A673 (cell line): ENCODE data around the gene CGB2. TPM values are rescaled to one million over a fixed set of nuclear protein-coding genes. Genes with fewer than 3 reads are reported as not detected.
"Not testable (repeated sequence)": the region's sequence is repeated elsewhere in the genome, so short reads cannot be mapped to it uniquely, and the experiment has no call there.

Experiments
- BruUV-seq: library from RNA; stranded (reverse); fragments of 400-500 nt; replicated peaks from 2 replicates; lab custom pipeline; 2021; lab: Mats Ljungman, UMichigan
- CTCF ChIA-PET: fragments of 300-600 bp; sonication (Branson Sonifier 250); formaldehyde crosslinking; loops from one replicate; lab custom pipeline; 2022; ENCODE audit warnings: antibody characterized with exemption; lab: Charles Lee
- POLR2A ChIA-PET: fragments of 300-600 bp; sonication (Branson Sonifier 250); formaldehyde crosslinking; loops from one replicate; lab custom pipeline; 2022; ENCODE audit warnings: antibody characterized with exemption; ENCODE audit not compliant: low non-redundant PET; lab: Charles Lee
- DNase-seq: peaks from one replicate; pipeline ENCODE4 v3.0.0-alpha.2; 2015; ENCODE audit warnings: low spot score
- H3K27ac ChIP-seq: fragments of 200-600 bp; sonication (generic); 2 replicates; pipeline ENCODE4 v1.5.1; 2016; ENCODE audit warnings: mixed run types, low read depth, mild to moderate bottlenecking, mixed read lengths, antibody characterized with exemption, low read length; ENCODE audit not compliant: poor library complexity, severe bottlenecking
- H3K27me3 ChIP-seq: fragments of 200-600 bp; sonication (generic); replicated peaks from 2 replicates; pipeline ENCODE4 v1.6.1; 2017; ENCODE audit warnings: mixed run types, low read depth, mild to moderate bottlenecking, mixed read lengths, antibody characterized with exemption, low read length; ENCODE audit not compliant: insufficient read depth, poor library complexity
- H3K36me3 ChIP-seq: fragments of 200-600 bp; sonication (generic); 2 replicates; pipeline ENCODE4 v1.6.1; 2016; ENCODE audit warnings: mixed run types, mild to moderate bottlenecking, mixed read lengths, antibody characterized with exemption, low read length; ENCODE audit not compliant: insufficient read depth, poor library complexity, severe bottlenecking
- H3K4me1 ChIP-seq: fragments of 200-600 bp; sonication (generic); 2 replicates; pipeline ENCODE4 v1.6.1; 2017; ENCODE audit warnings: mixed run types, mild to moderate bottlenecking, mixed read lengths, antibody characterized with exemption, low read length; ENCODE audit not compliant: insufficient read depth, poor library complexity, severe bottlenecking
- H3K4me3 ChIP-seq: fragments of 200-600 bp; sonication (generic); 2 replicates; pipeline ENCODE4 v1.5.1; 2016; ENCODE audit warnings: low read depth, mixed run types, mild to moderate bottlenecking, mixed read lengths, low read length; ENCODE audit not compliant: poor library complexity, severe bottlenecking
- H3K9me3 ChIP-seq: fragments of 200-600 bp; sonication (generic); 2 replicates; pipeline ENCODE4 v1.6.1; 2016; ENCODE audit warnings: mixed run types, low read depth, mild to moderate bottlenecking, mixed read lengths, antibody characterized with exemption, low read length; ENCODE audit not compliant: poor library complexity, severe bottlenecking
- EZH2 ChIP-seq: fragments of 200-600 bp; sonication (generic); IDR thresholded peaks from 2 replicates; pipeline ENCODE4 v1.6.1; 2017; ENCODE audit warnings: borderline replicate concordance, low read depth, mild to moderate bottlenecking, mixed read lengths, antibody characterized with exemption, low read length; ENCODE audit not compliant: poor library complexity, severe bottlenecking
- intact Hi-C: fragments of 100-400 bp; cut with micrococcal nuclease; formaldehyde crosslinking; loops from one replicate; pipeline ENCODE4 v1.10.0; 2022; ENCODE audit not compliant: unreplicated experiment
- total RNA-seq: library from RNA; stranded (reverse); gene quantifications from 2 replicates; pipeline ENCODE4 v1.2.3, GENCODE V29; 2021
- TF ChIP-seq, protein P1 (sequence below): fragments of 300-800, 200-600 bp; sonication (generic); conservative IDR thresholded peaks from 2 replicates; pipeline ENCODE4 v1.5.1; 2017; ENCODE audit warnings: low read depth, mild to moderate bottlenecking, antibody characterized with exemption, low read length, moderate library complexity, mixed read lengths

CGB2 gene
- total RNA-seq, 1 experiment from 2014 or later = not detected

DNA sequence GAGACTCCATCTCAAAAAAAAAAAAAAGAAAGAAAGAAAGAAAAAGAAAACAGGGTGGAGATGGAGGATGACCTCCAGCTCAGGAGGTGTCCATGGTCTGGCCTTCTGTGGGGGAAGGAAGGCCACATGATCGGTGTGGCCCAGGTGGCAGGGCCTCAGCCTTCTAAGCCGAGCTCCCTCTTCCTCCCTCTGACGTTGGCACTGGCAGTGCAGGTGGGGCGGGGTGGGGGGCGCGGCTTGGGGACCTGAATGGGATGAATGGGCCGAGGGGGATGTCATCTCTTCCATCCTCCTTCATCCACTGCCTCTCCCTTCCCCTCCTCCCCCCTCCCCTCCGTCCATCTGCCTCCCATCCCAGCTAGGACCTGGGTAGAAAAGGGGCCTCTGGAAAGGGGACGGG, 8.0 kb downstream of the CGB2 start:
- H3K27me3 ChIP-seq, H3K36me3 ChIP-seq, H3K9me3 ChIP-seq, BruUV-seq, intact Hi-C loops, H3K27ac ChIP-seq, H3K4me1 ChIP-seq, H3K4me3 ChIP-seq, DNase-seq: not testable (repeated sequence)
- ChIA-PET POLR2A (interaction anchor here (0.6 kb wide), 1 partner anchor 14 kb away, joined by 4 read pairs; no protein-coding TSS in a partner anchor), CTCF (interaction anchor here (0.7 kb wide), 1 partner anchor 43 kb away, joined by 3 read pairs; no protein-coding TSS in a partner anchor)

DNA sequence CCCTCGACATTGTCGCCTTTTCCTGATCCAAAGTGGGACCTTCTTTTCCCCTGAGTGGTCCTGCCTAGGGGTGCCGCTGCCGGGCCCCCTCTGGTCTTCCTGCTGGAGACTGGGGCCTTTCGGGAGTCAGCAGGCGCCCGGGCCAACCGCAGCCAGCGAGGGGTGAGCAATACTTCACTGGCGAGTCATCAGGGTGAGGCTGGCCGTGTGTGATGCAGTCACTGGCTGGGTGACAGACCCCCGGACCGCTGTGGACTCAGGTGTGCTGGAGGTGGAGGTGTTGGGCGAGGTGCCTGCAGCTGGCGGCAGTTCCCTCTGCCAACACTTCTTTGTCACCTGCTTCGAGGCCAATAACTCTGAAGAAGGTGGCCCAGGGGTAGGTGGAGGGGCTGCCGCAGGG, 10.5 kb downstream of the CGB2 start:
- intact Hi-C loops = no loop called here
- no peak overlapping the region for H3K27ac ChIP-seq
- no TSS peak for BruUV-seq
- POLR2A ChIA-PET = no interaction called here
- TF ChIP-seq, protein P1, sequence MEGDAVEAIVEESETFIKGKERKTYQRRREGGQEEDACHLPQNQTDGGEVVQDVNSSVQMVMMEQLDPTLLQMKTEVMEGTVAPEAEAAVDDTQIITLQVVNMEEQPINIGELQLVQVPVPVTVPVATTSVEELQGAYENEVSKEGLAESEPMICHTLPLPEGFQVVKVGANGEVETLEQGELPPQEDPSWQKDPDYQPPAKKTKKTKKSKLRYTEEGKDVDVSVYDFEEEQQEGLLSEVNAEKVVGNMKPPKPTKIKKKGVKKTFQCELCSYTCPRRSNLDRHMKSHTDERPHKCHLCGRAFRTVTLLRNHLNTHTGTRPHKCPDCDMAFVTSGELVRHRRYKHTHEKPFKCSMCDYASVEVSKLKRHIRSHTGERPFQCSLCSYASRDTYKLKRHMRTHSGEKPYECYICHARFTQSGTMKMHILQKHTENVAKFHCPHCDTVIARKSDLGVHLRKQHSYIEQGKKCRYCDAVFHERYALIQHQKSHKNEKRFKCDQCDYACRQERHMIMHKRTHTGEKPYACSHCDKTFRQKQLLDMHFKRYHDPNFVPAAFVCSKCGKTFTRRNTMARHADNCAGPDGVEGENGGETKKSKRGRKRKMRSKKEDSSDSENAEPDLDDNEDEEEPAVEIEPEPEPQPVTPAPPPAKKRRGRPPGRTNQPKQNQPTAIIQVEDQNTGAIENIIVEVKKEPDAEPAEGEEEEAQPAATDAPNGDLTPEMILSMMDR = no peak
- TF ChIP-seq EZH2 = no peak
- no peaks in the 10 kb centered on the region for H3K27me3 ChIP-seq
- H3K4me1 ChIP-seq = no peaks in the 10 kb centered on the region
- H3K36me3 ChIP-seq = no peaks in the 10 kb centered on the region
- H3K9me3 ChIP-seq = no peaks in the 10 kb centered on the region
- CTCF ChIA-PET = no interaction called here
- DNase-seq = no peak
- H3K4me3 ChIP-seq = no peak overlapping the region

DNA sequence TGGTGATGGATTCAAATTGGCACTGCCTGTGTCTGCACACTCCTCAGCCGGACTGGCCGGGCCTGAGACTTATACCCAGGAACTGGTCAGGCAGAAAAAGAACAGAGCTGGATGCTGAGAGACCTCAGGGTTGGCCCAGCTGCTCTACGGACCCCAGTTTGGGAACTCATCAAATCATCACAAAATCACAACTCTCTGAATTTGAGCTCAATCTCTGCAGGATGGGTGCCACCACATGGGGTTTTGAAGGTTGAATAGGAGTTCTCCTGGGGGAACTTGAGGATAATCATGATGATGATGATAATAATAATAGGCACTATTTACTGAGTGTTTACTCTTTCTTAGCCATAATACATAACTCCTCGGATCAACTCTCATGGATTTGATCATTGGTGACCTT, 11.0 kb downstream of the CGB2 start:
- H3K36me3 ChIP-seq, POLR2A ChIA-PET, H3K27me3 ChIP-seq, CTCF ChIA-PET, intact Hi-C loops, DNase-seq, H3K9me3 ChIP-seq, BruUV-seq, H3K4me1 ChIP-seq, H3K4me3 ChIP-seq, H3K27ac ChIP-seq: not testable (repeated sequence)

DNA sequence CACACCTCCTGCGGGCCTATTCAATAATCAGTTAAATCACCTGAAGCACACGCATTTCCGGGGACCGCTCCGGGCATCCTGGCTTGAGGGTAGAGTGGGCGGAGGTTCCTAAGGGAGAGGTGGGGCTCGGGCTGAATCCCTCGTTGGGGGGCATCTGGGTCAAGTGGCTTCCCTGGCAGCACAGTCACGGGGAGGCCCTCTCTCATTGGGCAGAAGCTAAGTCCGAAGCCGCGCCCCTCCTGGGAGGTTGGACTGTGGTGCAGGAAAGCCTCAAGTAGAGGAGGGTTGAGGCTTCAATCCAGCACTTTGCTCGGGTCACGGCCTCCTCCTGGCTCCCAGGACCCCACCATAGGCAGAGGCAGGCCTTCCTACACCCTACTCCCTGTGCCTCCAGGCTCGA, 11.9 kb downstream of the CGB2 start, which contains the start of gene CGB5:
TSS of gene CGB5 (plus strand) at position 301 of the 400 bp plus-strand sequence. CDS start 362 bp downstream, outside the sequence.
- BruUV-seq, intact Hi-C loops, H3K4me3 ChIP-seq, H3K27ac ChIP-seq, POLR2A ChIA-PET, CTCF ChIA-PET, DNase-seq, H3K27me3 ChIP-seq, H3K4me1 ChIP-seq, H3K9me3 ChIP-seq, H3K36me3 ChIP-seq: not testable (repeated sequence)

DNA sequence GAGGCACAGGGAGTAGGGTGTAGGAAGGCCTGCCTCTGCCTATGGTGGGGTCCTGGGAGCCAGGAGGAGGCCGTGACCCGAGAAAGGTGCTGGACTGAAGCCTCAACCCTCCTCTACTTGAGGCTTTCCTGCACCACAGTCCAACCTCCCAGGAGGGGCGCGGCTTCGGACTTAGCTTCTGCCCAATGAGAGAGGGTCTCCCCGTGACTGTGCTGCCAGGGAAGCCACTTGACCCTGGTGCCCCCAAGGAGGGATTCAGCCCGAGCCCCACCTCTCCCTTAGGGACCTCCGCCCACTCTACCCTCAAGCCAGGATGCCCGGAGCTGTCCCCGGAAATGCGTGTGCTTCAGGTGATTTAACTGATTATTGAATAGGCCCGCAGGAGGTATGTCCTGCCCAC, 17.3 kb downstream of the CGB2 start, which contains the start of gene CGB8:
TSS of gene CGB8 (minus strand) at position 101 of the 400 bp plus-strand sequence. CDS start 372 bp downstream, outside the sequence.
- CTCF ChIA-PET, H3K4me3 ChIP-seq, H3K4me1 ChIP-seq, BruUV-seq, H3K27me3 ChIP-seq, H3K9me3 ChIP-seq, DNase-seq, H3K27ac ChIP-seq, H3K36me3 ChIP-seq, POLR2A ChIA-PET, intact Hi-C loops: not testable (repeated sequence)

DNA sequence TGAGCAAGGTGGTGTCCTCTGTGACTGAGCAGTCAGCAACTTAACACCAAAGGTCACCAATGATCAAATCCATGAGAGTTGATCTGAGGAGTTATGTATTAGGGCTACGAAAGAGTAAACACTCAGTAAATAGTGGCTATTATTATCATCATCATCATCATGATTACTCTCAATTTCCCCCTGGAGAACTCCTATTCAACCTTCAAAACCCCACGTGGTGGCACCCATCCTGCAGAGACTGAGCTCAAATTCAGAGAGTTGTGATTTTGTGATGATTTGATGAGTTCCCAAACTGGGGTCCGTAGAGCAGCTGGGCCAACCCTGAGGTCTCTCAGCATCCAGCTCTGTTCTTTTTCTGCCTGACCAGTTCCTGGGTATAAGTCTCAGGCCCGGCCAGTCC, 18.1 kb downstream of the CGB2 start:
- H3K27me3 ChIP-seq, H3K9me3 ChIP-seq, H3K4me3 ChIP-seq, POLR2A ChIA-PET, H3K4me1 ChIP-seq, CTCF ChIA-PET, H3K36me3 ChIP-seq, H3K27ac ChIP-seq, BruUV-seq, intact Hi-C loops, DNase-seq: not testable (repeated sequence)
